K562 (cell line): ENCODE data around the gene GPR183.

Experiments
- BACH1 ChIP-seq: fragments of 200-800 bp; sonication (Bioruptor generic); IDR thresholded peaks from 2 replicates; pipeline ENCODE4 v1.6.1; 2016; ENCODE audit warnings: missing genetic modification characterization, missing compliant biosample characterization
- GATA2 ChIP-seq: sonication (generic); formaldehyde crosslinking; IDR thresholded peaks from 2 replicates; pipeline ENCODE4 v1.4.0; 2020; ENCODE audit warnings: mild to moderate bottlenecking, missing genetic modification reagents
- JUND ChIP-seq, 2 experiments: IDR thresholded peaks; 2 replicates in 1 of 2; 3 replicates in 1 of 2; pipeline ENCODE4 v1.6.1; 2011; ENCODE audit warnings: borderline replicate concordance in 2 of 2, low read depth in 2 of 2, low read length in 2 of 2, improper control_type of control experiment in 1 of 2, missing biosample characterization in 1 of 2, missing genetic modification characterization in 1 of 2, missing genetic modification reagents in 1 of 2
- MAFK ChIP-seq: IDR thresholded peaks from 2 replicates; pipeline ENCODE4 v1.6.1; 2011; ENCODE audit warnings: low read length, improper control_type of control experiment
- POLR2A ChIP-seq: fragments of 450-650 bp; conservative IDR thresholded peaks from 2 replicates; pipeline ENCODE4 v1.6.1; 2016
- SAP30 ChIP-seq: fragments of 200-600 bp; sonication (generic); IDR thresholded peaks from 2 replicates; pipeline ENCODE4 v1.6.1; 2012; ENCODE audit warnings: borderline replicate concordance, low read depth, mild to moderate bottlenecking, moderate library complexity, low read length, control low read depth, inconsistent platforms; ENCODE audit not compliant: insufficient read depth, poor library complexity, severe bottlenecking
- SRSF1 ChIP-seq: fragments of 200-400 bp; formaldehyde crosslinking; IDR thresholded peaks from 2 replicates; pipeline ENCODE4 v1.6.1; 2017; ENCODE audit warnings: mild to moderate bottlenecking, low read depth, low read length, moderate library complexity
- TBP ChIP-seq: optimal IDR thresholded peaks from 2 replicates; pipeline ENCODE3; 2011; ENCODE audit warnings: low read depth, low read length, improper control_type of control experiment
- ZBTB7A ChIP-seq: IDR thresholded peaks from 2 replicates; pipeline ENCODE4 v1.6.1; 2011; ENCODE audit warnings: low read depth, mild to moderate bottlenecking, low read length, moderate library complexity, borderline replicate concordance; ENCODE audit not compliant: control insufficient read depth
- ZNF12 ChIP-seq: sonication (generic); formaldehyde crosslinking; IDR thresholded peaks from 2 replicates; pipeline ENCODE4 v1.4.0; 2020; ENCODE audit warnings: mild to moderate bottlenecking, missing genetic modification reagents
- ZNF175 ChIP-seq: fragments of 200-800 bp; sonication (Bioruptor generic); IDR thresholded peaks from 2 replicates; pipeline ENCODE4 v1.6.1; 2016; ENCODE audit warnings: low read depth, mild to moderate bottlenecking, missing genetic modification characterization, missing compliant biosample characterization
- TF ChIP-seq, protein P1 (sequence below), 3 experiments: IDR thresholded peaks in 2 of 3; conservative IDR thresholded peaks in 1 of 3; 2 replicates each; pipeline ENCODE4 v1.5.1; 2011 to 2012; ENCODE audit warnings: low read length in 3 of 3, mild to moderate bottlenecking in 3 of 3, control low read depth in 2 of 3, improper control_type of control experiment in 1 of 3, inconsistent platforms in 1 of 3, low read depth in 1 of 3, mixed read lengths in 1 of 3, moderate library complexity in 1 of 3; ENCODE audit not compliant: insufficient read depth in 2 of 3
- TF ChIP-seq, protein P2 (sequence below), 3 experiments: fragments of 200-800 bp in 1 of 3; sonication (Bioruptor generic) in 1 of 3; sonication (generic) in 1 of 3; formaldehyde crosslinking in 1 of 3; IDR thresholded peaks; 2 replicates each; pipeline versions ENCODE4 v1.6.1 to v1.8.0; 2016 to 2022; ENCODE audit warnings: mild to moderate bottlenecking in 2 of 3, missing compliant biosample characterization in 2 of 3, missing genetic modification characterization in 2 of 3, missing genetic modification reagents in 1 of 3

DNA sequence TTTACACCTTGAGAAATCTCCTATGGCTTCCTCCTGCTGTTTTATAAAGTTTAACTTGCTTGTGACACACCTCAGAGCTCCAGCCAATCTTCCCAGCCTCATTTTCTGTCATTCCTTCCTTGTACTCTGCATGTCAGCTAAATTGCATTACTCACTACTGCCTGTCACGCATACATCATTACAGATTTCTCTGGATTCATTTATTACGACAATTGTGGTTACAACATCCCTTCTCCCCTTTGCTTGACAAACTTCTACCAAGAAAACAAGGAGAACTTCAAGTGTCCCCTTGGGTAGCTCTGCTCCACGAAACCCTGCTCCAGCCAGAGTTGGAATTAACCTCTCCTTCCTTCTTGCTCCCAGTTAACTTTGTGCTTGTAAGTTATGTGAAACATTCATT, 27.0 kb downstream of the GPR183 start:
- TF ChIP-seq GATA2 (no peak), POLR2A (no peak), JUND (IDR thresholded peaks at IDR 0.05; ENCODE audit: borderline replicate concordance, low read depth, low read length) (no peak), JUND (tag; IDR thresholded peaks at IDR 0.05; ENCODE audit: borderline replicate concordance, low read depth, low read length) (no peak), ZNF12 (CRISPR knock-in tag) (no peak), ZNF175 (CRISPR knock-in tag) (no peak), BACH1 (tag) (no peak), MAFK (no peak), SRSF1 (no peak), SAP30 (no peak), TBP (no peak), ZBTB7A (no peak)
- TF ChIP-seq, protein P1, sequence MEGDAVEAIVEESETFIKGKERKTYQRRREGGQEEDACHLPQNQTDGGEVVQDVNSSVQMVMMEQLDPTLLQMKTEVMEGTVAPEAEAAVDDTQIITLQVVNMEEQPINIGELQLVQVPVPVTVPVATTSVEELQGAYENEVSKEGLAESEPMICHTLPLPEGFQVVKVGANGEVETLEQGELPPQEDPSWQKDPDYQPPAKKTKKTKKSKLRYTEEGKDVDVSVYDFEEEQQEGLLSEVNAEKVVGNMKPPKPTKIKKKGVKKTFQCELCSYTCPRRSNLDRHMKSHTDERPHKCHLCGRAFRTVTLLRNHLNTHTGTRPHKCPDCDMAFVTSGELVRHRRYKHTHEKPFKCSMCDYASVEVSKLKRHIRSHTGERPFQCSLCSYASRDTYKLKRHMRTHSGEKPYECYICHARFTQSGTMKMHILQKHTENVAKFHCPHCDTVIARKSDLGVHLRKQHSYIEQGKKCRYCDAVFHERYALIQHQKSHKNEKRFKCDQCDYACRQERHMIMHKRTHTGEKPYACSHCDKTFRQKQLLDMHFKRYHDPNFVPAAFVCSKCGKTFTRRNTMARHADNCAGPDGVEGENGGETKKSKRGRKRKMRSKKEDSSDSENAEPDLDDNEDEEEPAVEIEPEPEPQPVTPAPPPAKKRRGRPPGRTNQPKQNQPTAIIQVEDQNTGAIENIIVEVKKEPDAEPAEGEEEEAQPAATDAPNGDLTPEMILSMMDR (IDR thresholded peaks at IDR 0.05 in 2 of 3, conservative IDR thresholded peaks at IDR 0.05 in 1 of 3; ENCODE audit: insufficient read depth in 2 of 3, low read depth in 1 of 3, low read length in 3 of 3): no peak
- TF ChIP-seq, protein P2, sequence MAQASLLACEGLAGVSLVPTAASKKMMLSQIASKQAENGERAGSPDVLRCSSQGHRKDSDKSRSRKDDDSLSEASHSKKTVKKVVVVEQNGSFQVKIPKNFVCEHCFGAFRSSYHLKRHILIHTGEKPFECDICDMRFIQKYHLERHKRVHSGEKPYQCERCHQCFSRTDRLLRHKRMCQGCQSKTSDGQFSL (CRISPR knock-in tag; IDR thresholded peaks at IDR 0.05): no peak
- TF ChIP-seq, protein P2 (tag; IDR thresholded peaks at IDR 0.05): no peak
